BLaER1 treated with 17β-estradiol and CSF1 and Interleukin-3, amounts not matched to agents 10 nM and 100 nM (cell line): ENCODE measurements around the gene DHRS4.

Experiments used
- H3K27ac ChIP-seq, 11 experiments: shearing (Covaris generic); formaldehyde crosslinking; 2 replicates each; pipeline ENCODE4 v1.8.1; 2022
- H3K27me3 ChIP-seq, 11 experiments: shearing (Covaris generic); formaldehyde crosslinking; 2 replicates each; pipeline ENCODE4 v1.8.1; 2022
- H3K36me3 ChIP-seq, 11 experiments: shearing (Covaris generic); formaldehyde crosslinking; 2 replicates each; pipeline ENCODE4 v1.8.1; 2022
- H3K4me1 ChIP-seq, 10 experiments: shearing (Covaris generic); formaldehyde crosslinking; 2 replicates each; pipeline ENCODE4 v1.8.1; 2022
- H3K4me2 ChIP-seq, 11 experiments: shearing (Covaris generic); formaldehyde crosslinking; 2 replicates each; pipeline ENCODE4 v1.8.1; 2022
- H3K4me3 ChIP-seq, 10 experiments: shearing (Covaris generic); formaldehyde crosslinking; 2 replicates each; pipeline ENCODE4 v1.8.1; 2022
- H3K9ac ChIP-seq, 11 experiments: shearing (Covaris generic); formaldehyde crosslinking; 2 replicates each; pipeline ENCODE4 v1.8.1; 2022
- H3K9me3 ChIP-seq, 11 experiments: shearing (Covaris generic); formaldehyde crosslinking; replicated peaks in 1 of 11; 2 replicates each; pipeline ENCODE4 v1.8.1; 2022
- H4K20me1 ChIP-seq, 11 experiments: shearing (Covaris generic); formaldehyde crosslinking; 2 replicates each; pipeline ENCODE4 v1.8.1; 2022
- Cebpa-rat ChIP-seq, 11 experiments: shearing (Covaris generic); IDR thresholded peaks; 2 replicates each; pipeline ENCODE4 v1.8.1; 2022

The DHRS4 gene

DNA sequence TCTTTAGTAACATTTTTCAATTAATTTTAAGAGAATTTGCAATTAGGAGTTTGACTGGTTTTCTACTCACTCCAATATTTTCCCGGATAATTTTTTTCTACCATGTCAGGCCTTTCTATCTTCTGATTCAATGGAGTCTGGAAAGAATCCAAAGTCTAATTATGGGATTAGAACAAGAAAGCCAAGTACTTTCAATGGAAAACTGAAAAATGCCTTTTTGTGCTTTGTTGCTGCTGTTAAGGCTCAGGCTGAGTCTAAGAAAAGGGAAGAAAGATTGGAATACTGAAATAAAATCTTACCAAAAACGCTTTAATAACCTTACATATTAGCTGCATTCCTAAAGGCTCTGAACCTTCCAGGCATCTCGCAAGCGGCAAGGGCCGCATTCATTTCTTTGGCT, 24.4 kb upstream of the DHRS4 start:
- Histone ChIP-seq H3K4me3 (no peak overlapping the region), H4K20me1 (no peaks in the 10 kb centered on the region), H3K4me1 (no peaks in the 10 kb centered on the region), H3K9me3 (no peaks in the 10 kb centered on the region), H3K27ac (no peak overlapping the region), H3K4me2 (no peak overlapping the region), H3K27me3 (no peaks in the 10 kb centered on the region), H3K9ac (no peak overlapping the region), H3K36me3 (no peaks in the 10 kb centered on the region)
- TF ChIP-seq Cebpa-rat (IDR thresholded peaks at IDR 0.05) = no peak

DNA sequence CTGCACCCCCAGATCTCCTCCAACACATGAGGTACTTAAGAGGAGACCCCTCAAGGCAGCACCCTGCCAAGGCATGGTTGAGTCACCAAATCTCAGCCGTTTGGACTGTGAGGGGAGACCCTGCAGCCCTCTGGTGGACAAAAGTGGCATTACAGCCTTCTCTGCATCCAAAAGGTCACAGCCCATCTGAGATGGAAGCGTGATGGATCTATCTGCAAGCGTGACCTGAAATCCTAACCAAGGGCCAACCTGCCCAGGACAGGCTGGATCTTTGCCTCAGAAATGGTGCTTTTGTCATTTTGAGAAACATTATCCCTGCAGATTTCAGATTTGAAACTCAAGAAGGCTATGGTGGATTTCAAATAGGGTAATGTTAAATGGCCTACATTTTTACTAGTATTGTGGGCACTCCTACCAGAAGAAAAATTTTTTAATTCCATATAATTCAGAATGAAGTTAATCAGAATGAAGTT, 23.7 kb upstream of the DHRS4 start:
- Histone ChIP-seq H3K4me3 (no peak overlapping the region), H3K36me3 (no peaks in the 10 kb centered on the region), H3K27me3 (no peaks in the 10 kb centered on the region), H3K4me2 (no peak overlapping the region), H3K27ac (no peak overlapping the region), H3K4me1 (no peaks in the 10 kb centered on the region), H4K20me1 (no peaks in the 10 kb centered on the region), H3K9me3 (no peaks in the 10 kb centered on the region), H3K9ac (no peak overlapping the region)
- no peak for TF ChIP-seq Cebpa-rat (IDR thresholded peaks at IDR 0.05)

DNA sequence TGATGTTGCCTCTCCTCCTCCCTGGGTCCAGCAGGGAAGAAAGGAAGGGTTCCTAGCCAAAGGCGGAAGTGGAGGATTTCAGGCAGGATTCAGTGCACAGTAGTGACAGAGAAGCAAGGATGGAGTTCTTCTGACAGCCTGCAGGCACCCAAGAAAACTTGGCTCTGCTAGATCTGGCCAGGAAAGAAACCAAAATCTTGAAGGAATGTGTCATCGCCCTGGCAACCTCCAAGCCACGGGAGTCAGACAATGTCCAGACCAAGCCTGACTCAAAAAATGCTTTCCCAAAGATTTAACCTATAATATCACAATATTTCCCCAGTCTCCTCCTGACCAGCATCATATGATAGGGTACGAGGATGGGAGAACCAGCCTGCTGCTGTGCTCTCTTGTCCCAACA, 22.8 kb upstream of the DHRS4 start:
- H3K36me3 ChIP-seq = no peaks in the 10 kb centered on the region
- no peak overlapping the region for H3K9ac ChIP-seq
- H3K4me2 ChIP-seq = no peak overlapping the region
- H3K4me1 ChIP-seq = no peaks in the 10 kb centered on the region
- H3K27me3 ChIP-seq = no peaks in the 10 kb centered on the region
- no peak overlapping the region for H3K27ac ChIP-seq
- H4K20me1 ChIP-seq = no peaks in the 10 kb centered on the region
- no peaks in the 10 kb centered on the region for H3K9me3 ChIP-seq
- no peak overlapping the region for H3K4me3 ChIP-seq
- no peak for TF ChIP-seq Cebpa-rat (IDR thresholded peaks at IDR 0.05)

DNA sequence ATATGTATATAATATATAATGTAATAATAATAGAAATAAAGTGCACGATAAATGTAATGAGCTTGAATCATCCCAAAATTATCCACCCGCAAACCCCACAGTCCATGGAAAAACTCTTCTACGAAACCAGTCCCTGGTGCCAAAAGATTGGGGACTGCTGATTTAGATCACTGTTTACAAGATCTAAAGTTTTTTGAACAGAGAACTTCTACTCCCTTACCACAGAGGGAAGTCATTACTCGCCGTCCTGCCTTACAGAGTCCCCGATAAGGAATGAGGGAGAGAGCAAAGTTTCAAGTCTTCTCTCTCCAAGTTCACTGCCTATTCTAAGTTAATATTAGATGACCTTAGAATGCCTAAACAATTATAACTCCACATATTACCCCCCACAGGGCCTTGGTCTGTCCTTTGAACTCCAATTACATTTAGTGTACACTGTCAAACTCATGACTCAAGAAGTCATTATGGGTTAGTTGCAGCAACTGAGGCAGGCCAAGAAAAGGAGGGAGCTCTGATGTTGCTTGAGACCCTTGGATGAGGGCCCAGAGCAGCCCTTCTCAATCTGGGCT, 21.8 kb upstream of the DHRS4 start:
- Histone ChIP-seq H3K4me2 (no peak overlapping the region), H3K27me3 (no peaks in the 10 kb centered on the region), H3K4me3 (no peak overlapping the region), H3K4me1 (no peaks in the 10 kb centered on the region), H4K20me1 (no peaks in the 10 kb centered on the region), H3K9ac (no peak overlapping the region), H3K36me3 (no peaks in the 10 kb centered on the region), H3K27ac (no peak overlapping the region), H3K9me3 (no peaks in the 10 kb centered on the region)
- TF ChIP-seq Cebpa-rat (IDR thresholded peaks at IDR 0.05) = no peak

- no peak overlapping the region for H3K4me3 ChIP-seq
- H3K27me3 ChIP-seq = no peaks in the 10 kb centered on the region
- no peaks in the 10 kb centered on the region for H3K4me1 ChIP-seq
- no peaks in the 10 kb centered on the region for H3K36me3 ChIP-seq
- H3K4me2 ChIP-seq = no peak overlapping the region
- H3K27ac ChIP-seq = no peak overlapping the region
- no peaks in the 10 kb centered on the region for H3K9me3 ChIP-seq
- no peak for TF ChIP-seq Cebpa-rat (IDR thresholded peaks at IDR 0.05)
- no peak overlapping the region for H3K9ac ChIP-seq
- no peaks in the 10 kb centered on the region for H4K20me1 ChIP-seq
Observed at GRCh38 chr14:23932639-23933038, 20.9 kb upstream of the DHRS4 start.

DNA sequence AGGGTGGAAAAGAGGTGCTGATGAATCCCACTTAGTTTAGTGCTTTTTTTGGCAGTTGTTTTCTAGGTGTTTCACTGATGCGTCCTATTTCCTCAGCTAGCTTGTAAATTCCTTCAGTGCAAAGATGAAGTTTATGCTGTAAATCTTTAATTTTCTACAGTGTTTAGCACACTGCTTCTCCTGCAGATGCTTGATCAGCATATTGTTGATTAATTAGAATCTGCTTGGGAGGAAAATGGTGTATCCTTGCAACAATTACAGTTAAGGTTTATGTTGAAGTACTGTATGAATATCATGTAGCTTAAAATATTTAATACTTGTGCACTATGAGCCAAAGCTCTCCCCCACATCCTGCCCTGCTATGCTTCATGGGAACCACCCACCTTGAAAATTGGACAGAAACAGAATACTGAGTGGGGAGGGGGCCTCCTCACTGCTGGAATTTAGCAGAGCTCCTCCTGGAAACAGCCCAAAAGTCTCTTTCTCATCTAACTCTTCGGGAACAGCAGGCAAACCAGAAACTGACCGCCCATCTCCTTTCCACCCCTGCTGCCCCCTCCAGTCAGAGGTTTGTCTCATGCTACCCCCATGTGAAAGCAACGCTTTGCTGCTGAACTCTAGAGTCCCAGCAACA, 20.3 kb upstream of the DHRS4 start:
- Histone ChIP-seq H3K27me3 (no peaks in the 10 kb centered on the region), H3K4me2 (no peak overlapping the region), H3K36me3 (no peaks in the 10 kb centered on the region), H3K27ac (no peak overlapping the region), H3K9me3 (no peaks in the 10 kb centered on the region), H3K4me1 (no peaks in the 10 kb centered on the region), H3K4me3 (no peak overlapping the region), H4K20me1 (no peaks in the 10 kb centered on the region), H3K9ac (no peak overlapping the region)
- no peak for TF ChIP-seq Cebpa-rat (IDR thresholded peaks at IDR 0.05)

DNA sequence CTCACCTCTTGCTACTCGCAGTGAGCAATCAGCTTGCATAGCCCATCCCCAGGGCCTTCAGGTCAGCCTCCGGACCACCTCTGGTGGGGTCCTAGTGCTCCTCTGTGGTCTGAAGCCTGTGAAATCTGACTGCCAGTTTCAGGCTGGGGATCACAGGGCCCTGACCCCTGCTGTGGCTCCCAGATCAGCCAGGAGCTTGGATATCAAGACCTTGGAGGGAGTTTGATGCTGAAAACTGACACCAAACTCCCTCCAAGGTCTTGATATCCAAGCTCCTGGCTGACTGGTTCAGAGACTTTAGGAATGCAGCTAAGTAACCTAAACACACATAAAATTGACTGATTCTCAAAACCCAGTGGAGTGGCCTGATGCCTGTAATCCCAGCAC, 19.8 kb upstream of the DHRS4 start:
- Histone ChIP-seq H3K9me3 (no peaks in the 10 kb centered on the region), H3K27ac (no peak overlapping the region)

GRCh38 chr14:23935158-23935557, 18.4 kb upstream of the DHRS4 start:
- Histone ChIP-seq H4K20me1 (no peaks in the 10 kb centered on the region), H3K36me3 (peaks cover 0 to 7% (median 6%) of the 10 kb centered on the region in 11 experiments; a peak in 9 of 22 replicates), H3K9me3 (no peaks in the 10 kb centered on the region), H3K4me3 (no peak overlapping the region), H3K4me2 (no peak overlapping the region), H3K9ac (no peak overlapping the region), H3K27me3 (no peaks in the 10 kb centered on the region), H3K27ac (no peak overlapping the region), H3K4me1 (no peaks in the 10 kb centered on the region)
- TF ChIP-seq Cebpa-rat (IDR thresholded peaks at IDR 0.05) = no peak

More for the DNA sequence above, 19.8 kb upstream of the DHRS4 start:
- H3K27me3 ChIP-seq = no peaks in the 10 kb centered on the region
- H3K4me1 ChIP-seq = no peaks in the 10 kb centered on the region
- no peak overlapping the region for H3K4me3 ChIP-seq
- H3K9ac ChIP-seq = no peak overlapping the region
- H4K20me1 ChIP-seq = no peaks in the 10 kb centered on the region
- H3K36me3 ChIP-seq = no peaks in the 10 kb centered on the region
- no peak overlapping the region for H3K4me2 ChIP-seq
- no peak for TF ChIP-seq Cebpa-rat (IDR thresholded peaks at IDR 0.05)

DNA sequence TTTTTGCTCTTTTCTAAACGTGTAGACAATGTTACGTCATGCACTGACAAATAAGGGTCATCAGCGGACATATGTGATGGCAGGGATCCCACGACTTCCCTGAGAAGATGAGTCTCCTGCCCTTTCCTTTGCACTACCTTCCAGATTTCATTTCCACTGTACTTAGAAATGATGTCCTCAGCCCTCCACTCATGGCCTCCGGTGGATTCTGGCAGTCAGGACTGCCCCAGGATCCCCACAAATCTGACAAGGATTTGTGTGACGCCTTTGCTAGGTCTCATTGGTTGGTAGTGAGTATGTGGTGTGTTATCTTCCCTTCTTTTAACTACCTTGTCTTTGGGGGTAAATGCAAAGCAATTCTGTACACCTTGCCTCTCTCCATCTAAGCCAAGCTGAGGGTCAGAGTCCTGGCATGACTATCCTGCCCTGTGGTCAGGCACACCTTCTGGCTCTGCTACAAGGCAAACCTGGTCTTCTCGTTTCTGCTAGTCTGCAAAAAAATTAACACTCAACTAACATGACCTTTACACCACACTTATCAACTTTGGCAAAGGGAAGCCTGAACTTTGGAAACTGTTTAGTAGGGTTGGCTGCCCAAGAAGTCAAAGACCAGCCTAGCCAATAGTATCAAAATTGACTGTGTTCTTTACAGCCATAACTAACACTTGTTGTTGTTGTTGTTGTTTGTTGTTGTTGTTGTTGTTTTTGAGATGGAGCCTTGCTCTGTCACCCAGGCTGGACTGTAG, 17.3 kb upstream of the DHRS4 start:
- H3K4me2 ChIP-seq = no peak overlapping the region
- no peaks in the 10 kb centered on the region for H3K4me1 ChIP-seq
- H3K9ac ChIP-seq = no peak overlapping the region
- no peak for TF ChIP-seq Cebpa-rat (IDR thresholded peaks at IDR 0.05)
- no peak overlapping the region for H3K27ac ChIP-seq
- no peaks in the 10 kb centered on the region for H3K27me3 ChIP-seq
- H4K20me1 ChIP-seq = no peaks in the 10 kb centered on the region
- no peak overlapping the region for H3K4me3 ChIP-seq
- no peaks in the 10 kb centered on the region for H3K9me3 ChIP-seq
- H3K36me3 ChIP-seq = peaks cover 6 to 17% (median 14%) of the 10 kb centered on the region in 11 experiments; a peak in 15 of 22 replicates

DNA sequence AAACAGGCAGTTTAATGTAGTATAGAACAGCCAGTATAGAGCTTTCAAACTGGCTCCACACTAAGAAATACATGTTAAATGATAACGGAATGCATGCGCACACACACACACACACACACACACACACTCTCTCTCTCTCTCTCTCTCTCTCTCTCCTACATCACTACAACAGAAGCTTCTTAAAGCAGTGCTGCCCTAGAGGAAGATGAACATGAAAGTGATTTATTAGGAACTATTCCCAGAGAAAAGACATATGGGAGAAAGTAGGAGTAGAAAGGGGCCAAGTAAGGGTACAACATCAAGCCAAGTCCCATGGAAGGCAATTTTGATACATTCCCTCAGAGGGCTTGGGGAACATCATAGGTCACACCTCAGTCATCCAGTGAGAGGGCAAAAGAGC, 16.4 kb upstream of the DHRS4 start:
- Histone ChIP-seq H3K27me3 (no peaks in the 10 kb centered on the region), H4K20me1 (no peaks in the 10 kb centered on the region), H3K9me3 (no peaks in the 10 kb centered on the region), H3K36me3 (peaks cover 6 to 20% (median 14%) of the 10 kb centered on the region in 11 experiments; a peak in 16 of 22 replicates), H3K4me1 (no peaks in the 10 kb centered on the region), H3K4me2 (no peak overlapping the region), H3K27ac (no peak overlapping the region), H3K4me3 (no peak overlapping the region), H3K9ac (no peak overlapping the region)
- no peak for TF ChIP-seq Cebpa-rat (IDR thresholded peaks at IDR 0.05)
